Tibial nerve (tissue), 4 donors: Measurements from ENCODE around the gene WFIKKN2.

Source experiments
- EP300 ChIP-seq, 2 donors: sonication (generic); formaldehyde crosslinking; IDR thresholded peaks; one replicate each; pipeline ENCODE4 v1.6.1; 2017; ENCODE audit warnings: antibody characterized with exemption in 2 of 2, mild to moderate bottlenecking in 1 of 2
- POLR2A ChIP-seq, 2 donors: fragments of 450-650 bp; IDR thresholded peaks; one replicate each; pipeline ENCODE4 v1.6.1; 2017; ENCODE audit warnings: antibody characterized with exemption in 2 of 2, mild to moderate bottlenecking in 2 of 2, moderate library complexity in 2 of 2
- TF ChIP-seq, protein P1 (sequence below), 5 experiments: fragments of 200-600 bp in 3 of 5; fragments of 450-650 bp in 2 of 5; sonication (generic) in 3 of 5; IDR thresholded peaks; one replicate each; pipeline ENCODE4 v1.5.1; 2016 to 2019; ENCODE audit warnings: antibody characterized with exemption in 5 of 5, mild to moderate bottlenecking in 3 of 5, moderate library complexity in 2 of 5

DNA sequence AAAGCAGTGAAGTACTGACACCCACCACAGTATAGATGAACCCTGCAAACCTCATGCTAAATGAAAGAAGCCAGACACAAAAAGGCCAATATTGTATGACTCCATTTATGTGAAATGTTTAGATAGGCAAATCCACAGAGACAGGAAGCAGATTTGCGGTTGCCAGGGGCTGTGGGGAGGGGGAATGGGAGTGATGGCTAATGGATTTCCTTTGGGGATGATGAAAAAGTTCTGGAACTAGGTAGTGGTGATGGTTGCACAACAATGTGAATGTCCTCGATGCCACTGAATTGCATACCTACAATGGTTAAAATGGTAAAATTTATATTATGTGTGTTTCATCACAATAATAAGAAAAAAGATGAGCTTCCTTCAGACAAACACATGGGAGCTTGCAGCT is 28.4 kb upstream of the WFIKKN2 start:
- TF ChIP-seq, protein P1, sequence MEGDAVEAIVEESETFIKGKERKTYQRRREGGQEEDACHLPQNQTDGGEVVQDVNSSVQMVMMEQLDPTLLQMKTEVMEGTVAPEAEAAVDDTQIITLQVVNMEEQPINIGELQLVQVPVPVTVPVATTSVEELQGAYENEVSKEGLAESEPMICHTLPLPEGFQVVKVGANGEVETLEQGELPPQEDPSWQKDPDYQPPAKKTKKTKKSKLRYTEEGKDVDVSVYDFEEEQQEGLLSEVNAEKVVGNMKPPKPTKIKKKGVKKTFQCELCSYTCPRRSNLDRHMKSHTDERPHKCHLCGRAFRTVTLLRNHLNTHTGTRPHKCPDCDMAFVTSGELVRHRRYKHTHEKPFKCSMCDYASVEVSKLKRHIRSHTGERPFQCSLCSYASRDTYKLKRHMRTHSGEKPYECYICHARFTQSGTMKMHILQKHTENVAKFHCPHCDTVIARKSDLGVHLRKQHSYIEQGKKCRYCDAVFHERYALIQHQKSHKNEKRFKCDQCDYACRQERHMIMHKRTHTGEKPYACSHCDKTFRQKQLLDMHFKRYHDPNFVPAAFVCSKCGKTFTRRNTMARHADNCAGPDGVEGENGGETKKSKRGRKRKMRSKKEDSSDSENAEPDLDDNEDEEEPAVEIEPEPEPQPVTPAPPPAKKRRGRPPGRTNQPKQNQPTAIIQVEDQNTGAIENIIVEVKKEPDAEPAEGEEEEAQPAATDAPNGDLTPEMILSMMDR (IDR thresholded peaks at IDR 0.05), result no peak
- no peak for TF ChIP-seq POLR2A (IDR thresholded peaks at IDR 0.05)
- TF ChIP-seq EP300 (IDR thresholded peaks at IDR 0.05), result no peak
